Pons (tissue), 1 donor: ENCODE measurements around the gene PLEKHH1.
"Not testable (repeated sequence)": the region's sequence is repeated elsewhere in the genome, so short reads cannot be mapped to it uniquely, and the experiment has no call there.

Experiments
- DNase-seq: peaks from one replicate; pipeline ENCODE4 v3.0.0-alpha.2; 2016; ENCODE audit warnings: low spot score

The PLEKHH1 gene

DNA sequence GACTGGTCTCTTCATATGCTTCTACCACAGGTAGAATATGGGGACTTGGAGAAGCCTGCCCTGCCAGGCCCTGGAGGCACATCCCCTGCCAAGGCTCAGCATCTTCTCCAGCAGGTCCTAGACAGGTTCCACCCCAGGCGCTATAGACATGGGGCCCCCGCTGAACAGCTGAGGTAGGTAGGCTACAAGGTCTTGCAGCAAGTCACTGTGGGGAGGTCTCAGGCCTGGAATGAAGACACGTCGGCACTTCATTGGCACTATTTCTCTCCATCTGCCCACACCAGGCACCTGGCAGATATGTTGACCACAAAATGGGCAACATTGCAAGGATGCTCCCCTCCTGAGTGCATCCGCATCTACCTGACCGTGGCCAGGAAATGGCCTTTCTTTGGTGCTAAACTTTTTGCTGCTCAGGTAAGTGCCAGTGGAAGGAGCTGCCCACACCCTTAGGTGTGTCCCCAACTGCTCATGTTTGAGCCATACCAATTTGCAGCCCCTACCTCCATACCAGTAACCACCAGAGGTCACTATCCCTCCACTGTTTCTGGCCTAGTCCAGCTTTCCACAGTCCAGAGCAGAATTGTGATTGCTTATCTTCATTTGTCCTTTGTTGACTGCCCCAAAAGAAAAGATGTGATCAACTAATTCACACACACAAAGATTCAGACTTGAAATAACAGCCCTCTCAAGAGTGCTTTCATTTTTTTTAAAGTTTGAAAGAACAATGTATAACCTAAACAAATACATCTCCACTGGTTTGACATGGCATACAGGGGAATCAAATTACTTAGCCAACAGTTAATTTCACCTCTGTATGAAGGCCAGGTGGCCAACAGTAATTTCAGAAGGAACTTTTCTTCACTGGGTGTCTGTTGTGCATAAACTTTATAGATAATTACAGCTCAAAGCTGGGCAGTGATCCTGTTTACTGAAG is 50.9 kb downstream of the PLEKHH1 start:
- DNase-seq: peak; percentile 56

- DNase-seq: no peak
These were observed 51.9 kb downstream of the PLEKHH1 start for GRCh38 chr14:67584978-67585377.

DNA sequence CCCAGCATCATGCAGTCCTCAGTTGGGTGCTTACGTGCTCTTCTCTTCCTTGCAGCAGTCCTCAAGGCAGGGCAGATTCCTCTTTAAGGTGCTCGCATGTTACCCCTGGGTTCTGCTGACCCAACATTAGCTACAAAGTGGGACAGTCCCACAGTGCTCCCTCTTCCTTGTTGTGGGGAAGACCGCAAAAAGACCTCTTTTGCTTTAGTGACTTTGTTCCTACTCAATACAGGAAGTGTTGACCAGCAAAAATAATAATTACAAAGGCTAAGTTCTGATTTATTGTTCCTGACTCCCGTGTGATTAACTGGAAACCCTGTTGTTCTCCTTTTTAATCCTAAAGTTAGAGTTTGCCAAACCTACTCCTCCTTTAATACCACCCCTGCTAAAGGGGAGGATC is 53.3 kb downstream of the PLEKHH1 start:
- no peak for DNase-seq

GRCh38 chr14:67589204-67589770 is 56.2 kb downstream of the PLEKHH1 start:
- no peak for DNase-seq

DNA sequence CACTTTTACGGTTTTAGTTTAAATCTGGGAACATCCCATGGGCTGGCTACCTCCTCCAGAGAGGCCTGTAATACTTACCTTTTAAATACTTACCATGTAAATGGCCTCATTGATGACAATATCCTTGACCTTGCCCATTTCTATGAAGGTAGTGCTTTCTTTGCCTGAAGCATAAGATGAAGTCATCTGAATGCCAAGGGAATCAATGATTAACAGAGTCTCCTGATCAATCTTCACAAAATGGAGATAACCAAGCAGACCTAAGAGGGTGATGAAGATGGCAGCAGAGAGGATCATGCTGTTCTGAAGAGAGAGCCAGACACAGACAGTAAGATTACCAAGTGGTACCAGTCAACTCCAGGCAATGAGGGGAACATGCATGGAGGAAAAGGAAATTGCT is 60.6 kb downstream of the PLEKHH1 start:
- not testable (repeated sequence) for DNase-seq

GRCh38 chr14:67595392-67595791 is 62.3 kb downstream of the PLEKHH1 start:
- no peak for DNase-seq

DNA sequence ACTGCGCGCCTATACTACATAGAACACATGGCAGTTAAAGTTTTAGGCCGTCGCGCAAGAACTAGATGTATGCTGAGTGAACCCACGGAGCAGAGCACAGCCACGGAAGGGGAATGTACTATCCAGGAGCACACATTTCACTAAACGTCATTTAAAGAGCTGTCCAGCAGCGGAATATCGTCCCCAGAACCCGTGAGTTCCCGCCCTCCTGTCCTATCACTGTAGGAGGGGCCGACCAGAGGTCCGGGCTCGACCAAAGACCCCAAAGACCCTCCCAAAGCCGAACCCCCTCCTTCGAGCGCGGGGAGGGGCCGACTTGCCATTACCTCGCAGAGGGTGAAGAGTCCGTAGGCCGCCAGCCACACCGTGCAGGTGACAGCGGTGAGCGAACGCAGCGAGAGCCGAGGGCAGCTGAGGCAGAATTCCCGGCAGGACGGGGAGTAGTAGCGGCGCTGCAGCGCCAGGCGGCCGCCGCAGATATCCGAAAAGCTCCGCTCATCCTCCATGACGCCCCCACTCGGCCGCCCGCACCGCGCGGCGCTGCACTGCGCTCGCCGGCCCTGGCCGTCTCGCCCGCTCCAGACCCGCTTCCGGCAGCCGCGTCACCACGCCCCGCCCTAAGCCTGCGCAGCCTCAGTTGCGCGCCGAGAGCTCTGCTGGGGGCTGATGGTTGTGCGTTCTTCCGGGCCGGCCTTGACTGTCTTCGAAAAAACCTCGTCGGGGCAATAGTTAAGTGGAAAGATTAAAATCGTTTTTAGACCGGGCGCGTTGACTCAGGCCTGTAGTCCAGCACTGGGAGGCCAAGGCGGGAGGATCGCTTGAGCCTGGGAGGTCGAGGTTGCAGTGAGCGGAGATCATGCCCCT is 66.8 kb downstream of the PLEKHH1 start, which contains the start of gene PIGH:
Gene PIGH, minus strand, starts transcription at position 571 of the 864 bp plus-strand sequence. Its CDS starts 65 bp downstream, at position 506.
- DNase-seq: peak; percentile 84

DNA sequence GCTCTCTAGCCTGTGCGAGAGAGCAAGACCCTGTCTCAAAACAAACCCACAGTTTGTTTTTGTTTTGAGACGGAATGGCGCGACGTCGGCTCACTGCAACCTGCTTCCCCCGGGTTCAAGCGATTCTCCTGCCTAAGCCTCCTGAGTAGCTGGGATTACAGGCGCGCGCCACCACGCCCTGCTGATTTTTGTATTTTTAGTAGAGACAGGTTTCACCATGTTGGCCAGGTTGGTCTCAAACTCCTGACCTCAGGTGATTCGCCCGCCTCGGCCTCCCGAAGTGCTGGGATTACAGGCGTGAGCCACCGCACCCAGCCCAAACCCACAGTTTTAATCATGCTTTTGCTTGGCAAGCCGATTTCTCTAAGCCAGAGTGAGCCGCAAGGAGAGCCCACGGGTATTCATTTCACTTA is 67.5 kb downstream of the PLEKHH1 start:
- not testable (repeated sequence) for DNase-seq

- DNase-seq: no peak
These were observed 69.0 kb downstream of the PLEKHH1 start for GRCh38 chr14:67602076-67602475.

DNA sequence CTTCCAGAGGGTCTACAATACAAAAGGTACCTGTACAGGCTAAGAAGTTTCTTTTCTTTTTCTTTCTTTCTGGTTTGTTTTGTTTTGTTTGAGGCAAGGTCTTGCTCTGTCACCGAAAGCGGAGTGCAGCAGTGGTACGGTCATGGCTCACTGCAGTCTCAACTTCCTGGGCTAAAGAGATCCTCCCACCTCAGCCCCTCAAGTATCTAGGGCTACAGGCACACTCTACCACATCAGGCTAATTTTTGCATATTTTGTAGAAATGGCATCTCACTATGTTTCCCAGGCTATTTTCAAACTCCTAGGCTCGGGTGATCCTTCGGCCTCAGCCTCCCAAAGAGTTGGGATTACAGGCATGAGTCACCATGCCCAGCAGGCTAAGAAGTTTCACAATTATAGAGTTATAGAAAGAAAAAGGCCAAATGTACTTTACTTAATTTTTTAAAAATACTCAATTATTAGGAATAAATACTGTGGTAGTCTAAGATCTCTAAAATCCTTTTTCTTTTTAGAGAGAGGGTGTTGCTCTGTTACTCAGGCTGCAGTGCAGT is 70.0 kb downstream of the PLEKHH1 start:
- DNase-seq: no peak

DNA sequence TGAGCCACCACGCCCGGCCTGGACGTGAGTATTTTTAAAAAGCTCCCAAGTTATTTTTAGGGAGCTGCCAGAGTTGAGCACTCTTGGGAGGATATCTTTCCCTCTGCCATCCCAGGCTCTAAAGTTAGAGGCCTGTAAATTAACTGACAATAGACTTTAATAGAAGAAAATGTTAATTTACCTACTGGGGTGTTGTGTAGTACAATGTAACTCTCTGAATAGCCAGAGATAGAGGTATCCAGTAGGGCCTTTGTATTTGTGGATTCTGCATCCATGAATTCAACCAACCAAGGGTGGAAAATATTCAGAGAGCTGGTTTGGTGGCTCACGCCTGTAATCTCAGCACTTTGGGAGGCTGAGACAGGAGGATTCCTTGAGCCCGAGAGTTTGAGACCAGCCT is 74.6 kb downstream of the PLEKHH1 start:
- DNase-seq: no peak

- DNase-seq: no peak
These were observed 76.7 kb downstream of the PLEKHH1 start for GRCh38 chr14:67609642-67610310.

GRCh38 chr14:67610491-67610890 is 77.4 kb downstream of the PLEKHH1 start:
- DNase-seq: no peak

GRCh38 chr14:67618617-67619063 is 85.5 kb downstream of the PLEKHH1 start:
- peak; percentile 89 for DNase-seq

DNA sequence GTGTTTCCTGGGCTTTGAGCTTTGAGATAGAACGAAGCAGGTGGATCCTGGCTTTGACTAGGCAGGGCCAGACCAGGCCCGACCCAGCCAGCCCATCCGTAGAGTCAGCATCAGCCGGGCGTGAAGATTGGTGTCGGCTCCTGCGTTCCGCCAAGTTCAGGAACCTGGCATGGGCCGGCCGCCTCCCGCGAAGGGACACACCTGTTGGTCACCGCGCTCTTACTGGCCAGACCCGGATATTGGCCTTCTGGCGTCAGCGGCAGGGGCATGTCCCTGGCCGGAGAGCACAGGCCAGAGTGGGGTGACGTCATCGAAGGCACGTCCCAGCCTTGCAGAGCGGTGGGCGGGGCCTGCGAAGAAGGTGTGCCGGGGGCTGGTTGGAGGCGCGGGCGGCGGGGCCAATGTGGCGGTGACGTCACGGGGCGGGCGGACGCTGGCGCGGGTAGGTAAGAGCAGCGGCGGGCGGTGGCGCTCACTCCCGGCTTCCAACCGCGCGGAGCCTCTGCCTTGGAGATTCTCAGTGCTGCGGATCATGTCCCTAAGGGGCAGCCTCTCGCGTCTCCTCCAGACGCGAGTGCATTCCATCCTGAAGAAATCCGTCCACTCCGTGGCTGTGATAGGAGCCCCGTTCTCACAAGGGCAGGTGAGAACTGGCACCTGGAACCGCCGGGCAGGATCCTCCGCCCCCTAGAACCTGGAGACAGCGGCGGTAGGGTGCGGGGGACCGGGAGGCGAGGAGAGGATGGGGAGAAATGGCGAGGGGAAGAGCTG is 86.5 kb downstream of the PLEKHH1 start, which contains the start of gene ARG2:
Gene ARG2, plus strand, starts transcription at position 475 of the 771 bp plus-strand sequence. Its CDS starts 58 bp downstream, at position 533.
- peak; percentile 92 for DNase-seq

DNA sequence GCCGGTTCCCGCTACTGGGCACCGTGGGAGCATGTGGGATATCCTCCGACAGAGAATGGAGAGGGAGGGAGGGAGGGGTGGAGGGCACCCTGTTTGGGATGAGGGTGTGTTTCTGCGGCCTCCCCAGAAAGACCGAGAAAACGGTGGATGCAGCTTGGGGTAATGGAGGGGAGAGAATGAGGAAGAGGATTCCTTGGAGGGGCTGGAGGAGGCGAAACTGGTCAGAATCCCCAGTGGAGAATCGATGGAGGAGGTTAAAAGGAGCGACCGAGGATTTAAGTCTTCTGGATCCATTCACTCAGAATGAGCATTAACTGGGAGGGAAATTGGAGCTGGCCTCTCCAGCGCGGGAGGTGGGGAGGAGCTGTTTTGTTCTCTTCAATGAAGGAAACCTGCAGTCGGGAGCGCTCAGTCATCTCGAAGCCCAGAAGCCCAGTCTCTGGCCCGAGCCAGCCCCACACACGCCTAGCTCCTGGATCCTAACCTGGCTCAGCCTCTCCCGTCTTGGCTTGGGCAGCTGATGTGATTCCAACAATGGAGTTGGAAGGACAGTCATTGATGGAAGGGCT is 87.2 kb downstream of the PLEKHH1 start:
- DNase-seq: peak; percentile 16

GRCh38 chr14:67622675-67623074 is 89.6 kb downstream of the PLEKHH1 start:
- peak; percentile 64 for DNase-seq

DNA sequence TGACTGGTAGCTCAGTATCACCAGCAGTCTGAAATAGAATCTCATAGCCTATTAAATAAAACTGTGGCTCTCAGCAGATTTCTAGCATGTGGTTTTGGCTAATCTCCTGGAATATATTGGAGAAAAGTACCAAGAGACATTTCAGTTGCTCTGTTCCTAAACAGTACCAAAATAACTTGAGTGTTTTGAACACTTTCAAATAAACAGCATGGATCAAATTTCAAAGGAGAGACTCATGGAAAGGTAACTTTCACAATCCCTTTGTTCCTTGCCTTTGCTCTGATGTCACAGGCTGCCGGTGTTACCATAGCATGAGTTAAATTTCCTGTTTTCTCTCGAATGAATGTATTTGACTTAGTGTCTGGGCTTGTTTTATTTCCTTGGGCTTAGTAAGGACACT is 90.0 kb downstream of the PLEKHH1 start:
- no peak for DNase-seq

- DNase-seq: not testable (repeated sequence)
These were observed 93.0 kb downstream of the PLEKHH1 start for GRCh38 chr14:67626131-67626530.

- no peak for DNase-seq
These were observed 94.4 kb downstream of the PLEKHH1 start for GRCh38 chr14:67627519-67627918.
